Fibroblast of the aortic adventitia (primary cell): Measurements from ENCODE around the gene PARD3B. TPM values are rescaled to one million over a fixed set of nuclear protein-coding genes. Genes with fewer than 3 reads are reported as not detected.

Experiments
- DNase-seq: peaks from one replicate; pipeline ENCODE4 v3.0.0-alpha.2; 2010; ENCODE audit warnings: low read depth
- H3K4me3 ChIP-seq: 2 replicates; pipeline ENCODE4 v1.5.1; 2011; ENCODE audit warnings: low read depth, mild to moderate bottlenecking, control low read depth, low read length, moderate library complexity
- total RNA-seq: library from RNA; depleted of rRNA; stranded (reverse); fragments of >200 nt; gene quantifications from 2 replicates; pipeline ENCODE4 v1.2.3, GENCODE V29; 2012; ENCODE audit warnings: low replicate concordance
- TF ChIP-seq, protein P1 (sequence below): IDR thresholded peaks from 2 replicates; pipeline ENCODE4 v1.5.1; 2011; ENCODE audit warnings: mild to moderate bottlenecking, low read length, control low read depth, inconsistent platforms; ENCODE audit not compliant: insufficient read depth

Gene PARD3B
- total RNA-seq, 1 donor = 15.9 TPM

GRCh38 chr2:205324355-205324754 is 779.1 kb downstream of the PARD3B start:
- no peak overlapping the region for H3K4me3 ChIP-seq
- no peak for DNase-seq
- TF ChIP-seq, protein P1, sequence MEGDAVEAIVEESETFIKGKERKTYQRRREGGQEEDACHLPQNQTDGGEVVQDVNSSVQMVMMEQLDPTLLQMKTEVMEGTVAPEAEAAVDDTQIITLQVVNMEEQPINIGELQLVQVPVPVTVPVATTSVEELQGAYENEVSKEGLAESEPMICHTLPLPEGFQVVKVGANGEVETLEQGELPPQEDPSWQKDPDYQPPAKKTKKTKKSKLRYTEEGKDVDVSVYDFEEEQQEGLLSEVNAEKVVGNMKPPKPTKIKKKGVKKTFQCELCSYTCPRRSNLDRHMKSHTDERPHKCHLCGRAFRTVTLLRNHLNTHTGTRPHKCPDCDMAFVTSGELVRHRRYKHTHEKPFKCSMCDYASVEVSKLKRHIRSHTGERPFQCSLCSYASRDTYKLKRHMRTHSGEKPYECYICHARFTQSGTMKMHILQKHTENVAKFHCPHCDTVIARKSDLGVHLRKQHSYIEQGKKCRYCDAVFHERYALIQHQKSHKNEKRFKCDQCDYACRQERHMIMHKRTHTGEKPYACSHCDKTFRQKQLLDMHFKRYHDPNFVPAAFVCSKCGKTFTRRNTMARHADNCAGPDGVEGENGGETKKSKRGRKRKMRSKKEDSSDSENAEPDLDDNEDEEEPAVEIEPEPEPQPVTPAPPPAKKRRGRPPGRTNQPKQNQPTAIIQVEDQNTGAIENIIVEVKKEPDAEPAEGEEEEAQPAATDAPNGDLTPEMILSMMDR = no peak

DNA sequence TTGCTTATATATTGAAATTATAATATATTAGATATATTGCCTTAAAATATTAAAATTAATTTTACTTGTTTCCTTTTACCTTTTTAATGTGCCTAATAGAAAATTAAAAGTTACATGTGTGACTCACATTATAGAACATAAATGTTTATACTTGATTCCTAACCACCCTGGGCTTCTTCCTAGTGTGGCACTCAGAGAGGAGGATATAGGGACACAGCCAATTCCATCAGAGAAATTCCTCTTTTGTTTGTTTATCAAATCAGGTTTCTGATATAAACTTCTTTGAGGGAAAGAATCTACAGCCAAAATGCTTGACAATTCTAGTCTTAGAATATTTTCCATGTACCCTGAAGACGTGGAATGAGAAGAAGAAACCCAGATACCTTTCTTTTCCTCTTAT is 788.1 kb downstream of the PARD3B start:
- TF ChIP-seq, protein P1 = no peak
- no peak for DNase-seq
- no peak overlapping the region for H3K4me3 ChIP-seq

DNA sequence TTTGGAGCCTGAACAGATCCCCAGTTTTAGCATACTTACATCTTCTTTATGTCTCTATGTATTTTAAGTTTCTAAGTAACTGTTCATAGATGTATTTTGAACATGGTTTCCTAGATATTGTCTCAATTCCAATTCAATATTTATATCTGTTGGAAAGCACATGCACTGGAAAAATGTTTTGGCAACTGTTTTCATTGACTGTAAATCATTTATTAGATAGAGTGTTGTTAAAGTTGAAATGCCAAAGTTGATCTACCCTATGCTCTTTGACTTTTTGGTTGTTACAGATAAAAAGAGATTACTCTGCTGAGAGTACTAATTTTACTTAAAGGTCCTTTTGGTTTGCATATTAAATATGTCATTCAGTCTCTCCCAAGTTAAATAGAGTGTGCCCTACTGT is 792.0 kb downstream of the PARD3B start:
- no peak overlapping the region for H3K4me3 ChIP-seq
- TF ChIP-seq, protein P1 = no peak
- no peak for DNase-seq

- TF ChIP-seq, protein P1 = no peak
- DNase-seq = no peak
- no peak overlapping the region for H3K4me3 ChIP-seq
Measured at GRCh38 chr2:205338156-205338555, 792.9 kb downstream of the PARD3B start.

GRCh38 chr2:205343103-205343502 is 797.8 kb downstream of the PARD3B start:
- TF ChIP-seq, protein P1 = no peak
- peak; percentile 36 for DNase-seq
- H3K4me3 ChIP-seq = no peak overlapping the region

- H3K4me3 ChIP-seq = no peak overlapping the region
- TF ChIP-seq, protein P1 = no peak
- DNase-seq = no peak
Measured at GRCh38 chr2:205346649-205347048, 801.4 kb downstream of the PARD3B start.

DNA sequence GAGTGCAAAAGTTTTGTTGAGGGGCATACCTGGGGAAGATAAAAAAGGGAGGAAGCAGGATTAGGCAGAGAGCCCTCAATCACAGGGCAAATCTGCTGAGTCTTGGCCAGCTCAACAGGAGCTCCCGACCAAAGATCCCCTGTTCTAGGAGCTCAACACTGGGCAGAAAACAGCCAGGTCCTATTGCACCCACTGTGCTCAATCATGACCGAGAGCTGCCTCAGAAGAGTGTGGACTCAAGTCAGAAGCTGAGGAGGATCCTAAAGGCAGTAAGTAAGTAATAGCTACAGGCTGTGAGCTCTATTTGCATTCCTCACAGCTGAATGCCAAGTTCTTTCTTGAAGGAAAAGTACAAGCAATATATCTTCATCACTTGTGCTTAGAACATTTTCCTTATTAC is 802.6 kb downstream of the PARD3B start:
- no peak overlapping the region for H3K4me3 ChIP-seq
- DNase-seq = no peak
- TF ChIP-seq, protein P1 = no peak
